ENCODE data around the gene MISP. TPM values are rescaled to one million over a fixed set of nuclear protein-coding genes. Genes with fewer than 3 reads are reported as not detected.

The MISP gene
- total RNA-seq, 2 donors from 2014 or later, result 285 to 320 TPM

DNA sequence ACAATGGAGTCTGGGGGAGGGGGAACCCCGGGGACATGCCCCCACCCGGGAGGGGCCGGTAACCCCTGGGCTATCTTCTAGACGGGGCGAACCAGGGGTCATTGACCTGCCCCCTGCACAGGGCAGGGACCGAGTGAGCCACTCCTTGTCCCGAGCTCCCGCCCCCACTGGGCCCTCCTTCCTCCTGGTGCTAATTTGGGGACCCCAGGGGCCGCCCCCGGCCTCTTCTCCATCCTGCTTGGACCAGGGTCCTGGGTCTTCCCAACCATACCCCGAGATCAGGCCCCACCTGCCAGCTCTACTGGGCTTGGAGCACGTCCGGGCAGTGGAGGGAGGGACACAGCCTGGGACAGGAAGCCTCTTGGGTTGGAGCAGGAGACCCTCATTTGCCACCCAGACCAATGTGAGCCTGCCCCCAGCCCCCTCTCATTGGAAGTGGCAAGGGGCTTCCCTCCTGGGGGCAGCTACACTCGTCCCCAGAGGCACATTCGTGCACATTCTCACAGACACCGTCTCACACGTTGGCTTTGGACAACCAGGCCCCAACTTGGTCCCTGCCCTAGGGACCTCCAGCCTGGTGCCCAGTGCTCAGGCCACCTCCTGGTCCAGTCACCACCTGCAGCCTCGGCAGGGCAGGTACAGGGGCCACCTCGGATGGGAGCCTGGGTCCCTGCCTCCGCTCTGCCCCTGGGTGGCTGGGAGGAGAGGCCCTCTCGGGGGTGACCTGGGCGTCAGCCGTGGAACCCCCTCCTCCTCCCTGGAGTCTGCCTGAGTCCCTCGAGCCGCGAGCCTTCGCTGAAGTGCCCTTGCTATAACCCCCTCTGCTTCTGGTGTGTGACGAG is 3.3 kb upstream of the MISP start:
- TF ChIP-seq, protein P1, sequence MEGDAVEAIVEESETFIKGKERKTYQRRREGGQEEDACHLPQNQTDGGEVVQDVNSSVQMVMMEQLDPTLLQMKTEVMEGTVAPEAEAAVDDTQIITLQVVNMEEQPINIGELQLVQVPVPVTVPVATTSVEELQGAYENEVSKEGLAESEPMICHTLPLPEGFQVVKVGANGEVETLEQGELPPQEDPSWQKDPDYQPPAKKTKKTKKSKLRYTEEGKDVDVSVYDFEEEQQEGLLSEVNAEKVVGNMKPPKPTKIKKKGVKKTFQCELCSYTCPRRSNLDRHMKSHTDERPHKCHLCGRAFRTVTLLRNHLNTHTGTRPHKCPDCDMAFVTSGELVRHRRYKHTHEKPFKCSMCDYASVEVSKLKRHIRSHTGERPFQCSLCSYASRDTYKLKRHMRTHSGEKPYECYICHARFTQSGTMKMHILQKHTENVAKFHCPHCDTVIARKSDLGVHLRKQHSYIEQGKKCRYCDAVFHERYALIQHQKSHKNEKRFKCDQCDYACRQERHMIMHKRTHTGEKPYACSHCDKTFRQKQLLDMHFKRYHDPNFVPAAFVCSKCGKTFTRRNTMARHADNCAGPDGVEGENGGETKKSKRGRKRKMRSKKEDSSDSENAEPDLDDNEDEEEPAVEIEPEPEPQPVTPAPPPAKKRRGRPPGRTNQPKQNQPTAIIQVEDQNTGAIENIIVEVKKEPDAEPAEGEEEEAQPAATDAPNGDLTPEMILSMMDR (IDR thresholded peaks at IDR 0.05), result no peak
- H3K9ac ChIP-seq (ENCODE audit: low read depth in 2 of 2, low read length in 2 of 2), result peak overlapping the region; percentile 51 to 79
- DNase-seq, result no peak
- H3K4me1 ChIP-seq, result no peaks in the 10 kb centered on the region
- H3K9me3 ChIP-seq, result no peaks in the 10 kb centered on the region
- no peaks in the 10 kb centered on the region for H3K27me3 ChIP-seq
- peak overlapping the region; percentile 68 for H3K27ac ChIP-seq
- H3K36me3 ChIP-seq, result no peaks in the 10 kb centered on the region
- no peak overlapping the region for H3K4me3 ChIP-seq
- intact Hi-C loops (cut with DNase I), result no loop called here

DNA sequence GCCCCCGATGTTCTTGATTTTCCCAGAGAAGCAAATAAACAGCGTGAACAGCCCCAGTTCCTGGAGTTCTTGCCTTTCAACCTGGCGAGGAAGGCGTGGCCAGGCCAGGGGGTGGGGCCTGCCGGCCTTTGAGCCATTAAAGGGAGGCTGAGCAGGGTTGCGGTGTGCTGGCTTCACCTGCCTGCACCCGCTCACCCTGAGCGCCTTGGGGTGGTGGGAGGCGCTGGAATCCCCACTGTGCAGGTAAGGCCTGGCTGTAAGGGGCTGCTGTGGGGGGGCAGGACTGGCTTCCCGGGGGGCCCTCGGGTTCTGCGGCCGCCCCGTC is 2.7 kb upstream of the MISP start:
- Histone ChIP-seq H3K9me3 (no peaks in the 10 kb centered on the region), H3K27me3 (no peaks in the 10 kb centered on the region), H3K4me3 (peak overlapping the region; percentile 24), H3K36me3 (no peaks in the 10 kb centered on the region), H3K4me1 (no peaks in the 10 kb centered on the region), H3K9ac (ENCODE audit: low read depth in 2 of 2, low read length in 2 of 2) (peak overlapping the region; percentile 72 to 79), H3K27ac (peak overlapping the region; percentile 68)
- intact Hi-C loops (cut with DNase I), result no loop called here
- peak; percentile 88 for DNase-seq
- TF ChIP-seq, protein P1 (IDR thresholded peaks at IDR 0.05), result no peak

DNA sequence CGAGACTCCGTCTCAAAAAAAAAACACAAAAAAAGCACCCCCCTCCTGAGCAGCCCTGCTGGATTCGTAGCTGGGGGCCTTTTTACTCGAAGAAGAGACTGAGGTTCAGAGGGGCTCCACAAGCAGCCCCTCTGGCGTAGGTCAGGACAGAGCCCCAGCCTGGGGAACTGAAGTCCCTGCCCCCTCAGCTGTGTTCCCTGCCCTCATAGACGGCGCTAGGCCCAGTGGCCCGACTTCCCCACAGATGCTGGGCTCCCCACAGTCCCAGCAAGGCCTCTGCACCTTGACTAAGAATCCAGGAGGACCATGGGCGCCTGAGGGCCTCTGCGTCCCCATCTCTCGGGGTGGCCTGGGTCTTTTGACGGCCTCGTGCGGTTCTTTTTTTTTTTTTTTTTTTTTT is 1.1 kb upstream of the MISP start:
- intact Hi-C loops (cut with DNase I), result no loop called here
- H3K4me1 ChIP-seq, result no peaks in the 10 kb centered on the region
- peak overlapping the region in 1 of 2 donors; percentile 40 for H3K9ac ChIP-seq (ENCODE audit: low read depth in 2 of 2, low read length in 2 of 2)
- DNase-seq, result no peak
- H3K27ac ChIP-seq, result no peak overlapping the region
- no peak overlapping the region for H3K4me3 ChIP-seq
- H3K27me3 ChIP-seq, result no peaks in the 10 kb centered on the region
- H3K9me3 ChIP-seq, result no peaks in the 10 kb centered on the region
- no peaks in the 10 kb centered on the region for H3K36me3 ChIP-seq
- TF ChIP-seq, protein P1 (IDR thresholded peaks at IDR 0.05), result no peak

DNA sequence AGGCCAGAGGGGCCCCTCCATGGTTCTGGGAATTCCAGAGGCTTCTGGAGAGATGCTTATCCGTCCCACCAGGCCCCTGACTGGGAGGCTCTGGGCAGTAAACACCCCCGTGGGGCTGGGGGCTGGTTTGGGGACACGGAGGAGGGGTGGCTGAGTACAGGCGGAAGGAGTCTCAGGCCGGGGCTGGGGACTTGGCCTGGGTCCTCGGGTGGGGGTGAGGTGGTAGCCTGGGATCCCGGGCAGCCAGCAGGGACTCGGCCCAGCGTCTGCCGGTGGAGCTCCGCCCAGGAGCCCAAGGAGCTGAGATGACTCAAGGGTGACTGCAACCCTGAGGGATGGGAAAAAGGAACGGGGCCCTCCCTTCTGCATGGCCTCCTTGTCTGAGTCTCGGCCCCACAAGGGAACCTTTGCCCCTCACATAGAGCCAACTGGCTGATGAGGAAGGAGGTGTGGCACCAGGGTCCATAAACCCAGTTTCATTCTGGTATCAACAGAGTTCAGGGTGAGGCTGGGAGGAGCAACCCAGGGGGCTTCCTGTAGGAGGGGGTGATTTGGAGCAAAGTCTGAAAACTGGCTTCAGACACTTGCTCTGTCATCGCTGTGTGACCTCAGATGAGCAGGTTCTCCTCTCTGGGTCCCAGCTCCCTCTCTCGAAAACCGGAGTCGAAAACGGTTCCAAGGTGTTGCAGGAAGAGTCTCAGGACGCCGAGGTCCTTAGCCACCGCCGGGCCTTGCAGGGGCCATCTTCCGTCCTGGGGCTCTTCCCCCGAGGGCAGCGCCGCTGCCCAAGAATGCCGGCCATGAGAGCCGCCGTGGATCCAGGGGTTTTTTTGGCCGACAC is 809 bp downstream of the MISP start:
- TF ChIP-seq, protein P1 (IDR thresholded peaks at IDR 0.05), result no peak
- no peaks in the 10 kb centered on the region for H3K27me3 ChIP-seq
- H3K4me3 ChIP-seq, result peak overlapping the region; percentile 63
- H3K36me3 ChIP-seq, result no peaks in the 10 kb centered on the region
- intact Hi-C loops (cut with DNase I), result no loop called here
- no peaks in the 10 kb centered on the region for H3K9me3 ChIP-seq
- H3K4me1 ChIP-seq, result no peaks in the 10 kb centered on the region
- peak; percentile 91 for DNase-seq
- H3K9ac ChIP-seq (ENCODE audit: low read depth in 2 of 2, low read length in 2 of 2), result peak overlapping the region; percentile 77 to 98
- peak overlapping the region; percentile 98 for H3K27ac ChIP-seq

DNA sequence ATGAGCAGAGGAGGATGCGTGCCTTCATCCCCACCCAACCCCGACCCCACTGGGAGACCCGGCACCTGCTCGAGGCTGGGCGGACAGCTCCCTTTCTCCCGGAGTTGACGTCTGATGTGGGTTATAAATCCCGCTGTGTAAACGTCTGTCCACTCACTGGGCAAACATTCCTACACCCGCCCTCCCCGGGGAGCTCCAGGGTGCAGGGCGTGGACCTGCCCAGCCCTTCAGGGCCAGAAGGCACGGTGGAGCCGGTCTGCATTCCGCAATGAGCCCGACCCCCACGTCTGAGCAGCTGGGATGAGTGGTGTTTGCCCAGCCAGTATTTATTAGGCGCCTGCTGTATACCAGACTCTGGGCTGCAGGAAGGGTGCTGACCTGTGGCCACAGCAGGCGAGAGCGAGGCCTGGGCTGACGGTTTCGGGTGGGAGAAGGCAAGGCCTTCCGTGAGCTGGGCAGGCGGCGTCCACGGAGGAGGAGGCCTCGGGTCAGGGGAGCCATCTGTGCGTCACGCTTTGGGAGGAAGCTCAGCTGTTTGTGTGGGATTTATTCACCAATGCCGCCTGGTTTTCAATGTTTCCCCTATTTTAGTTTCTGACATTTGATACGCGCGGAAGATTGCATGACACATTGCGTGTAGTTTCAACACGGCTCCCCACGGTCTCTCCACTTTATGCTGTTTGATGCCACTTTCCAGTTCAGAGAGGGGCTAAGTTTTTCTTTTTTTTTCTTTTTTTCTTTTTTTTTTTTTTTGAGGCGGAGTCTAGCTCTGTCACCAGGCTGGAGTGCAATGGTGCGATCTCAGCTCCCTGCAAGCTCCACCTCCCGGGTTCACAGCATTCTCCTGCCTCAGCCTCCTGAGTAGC is 2.0 kb downstream of the MISP start:
- Histone ChIP-seq H3K9ac (ENCODE audit: low read depth in 2 of 2, low read length in 2 of 2) (peak overlapping the region; percentile 61 to 89), H3K27ac (peak overlapping the region; percentile 98)
- intact Hi-C loops (cut with DNase I), result no loop called here

More for the DNA sequence above, 2.0 kb downstream of the MISP start:
- H3K9me3 ChIP-seq, result no peaks in the 10 kb centered on the region
- H3K27me3 ChIP-seq, result no peaks in the 10 kb centered on the region
- H3K36me3 ChIP-seq, result no peaks in the 10 kb centered on the region
- H3K4me1 ChIP-seq, result no peaks in the 10 kb centered on the region
- TF ChIP-seq, protein P1 (IDR thresholded peaks at IDR 0.05), result no peak
- peak overlapping the region; percentile 63 for H3K4me3 ChIP-seq
- DNase-seq, result peak; percentile 94
